Measurements from ENCODE around the gene CFAP77. TPM values are rescaled to one million over a fixed set of nuclear protein-coding genes. Genes with fewer than 3 reads are reported as not detected.

CFAP77 gene
- total RNA-seq, 4 donors from 2014 or later, result not detected

GRCh38 chr9:132506977-132507669, 97.1 kb downstream of the CFAP77 start:
- Histone ChIP-seq H3K27ac (no peak overlapping the region), H3K27me3 (peaks cover 41% of the 10 kb centered on the region), H3K4me1 (no peaks in the 10 kb centered on the region), H3K36me3 (no peaks in the 10 kb centered on the region), H3K4me3 (no peak overlapping the region), H3K9me3 (no peaks in the 10 kb centered on the region)
- WGBS, 2 donors (ENCODE audit: low coverage in 1 of 2), result 56 to 69% methylated on average over 5 to 9 of the region's 9 CpGs
- DNase-seq, result no peak
- intact Hi-C loops (cut with DNase I; ENCODE audit: low total_unique reads) (loop anchor here (2.0 kb wide), 1 partner anchor 68 kb away; no protein-coding TSS in a partner anchor), in situ Hi-C loops (cut with MboI; ENCODE audit: low pct_ligation_motif_present in 1 of 4, low pct_unique_long_range_greater_than_20kb in 1 of 4, low sequenced_read_pairs in 3 of 4) (loop anchor here in 2 of 4 donors (5.0 kb wide), 2 partner anchors 70 to 290 kb away; no protein-coding TSS in a partner anchor)
- TF ChIP-seq POLR2AphosphoS5 (IDR thresholded peaks at IDR 0.05), result no peak
- TF ChIP-seq EP300 (IDR thresholded peaks at IDR 0.05; ENCODE audit: low read depth), result no peak
- TF ChIP-seq, protein P1, sequence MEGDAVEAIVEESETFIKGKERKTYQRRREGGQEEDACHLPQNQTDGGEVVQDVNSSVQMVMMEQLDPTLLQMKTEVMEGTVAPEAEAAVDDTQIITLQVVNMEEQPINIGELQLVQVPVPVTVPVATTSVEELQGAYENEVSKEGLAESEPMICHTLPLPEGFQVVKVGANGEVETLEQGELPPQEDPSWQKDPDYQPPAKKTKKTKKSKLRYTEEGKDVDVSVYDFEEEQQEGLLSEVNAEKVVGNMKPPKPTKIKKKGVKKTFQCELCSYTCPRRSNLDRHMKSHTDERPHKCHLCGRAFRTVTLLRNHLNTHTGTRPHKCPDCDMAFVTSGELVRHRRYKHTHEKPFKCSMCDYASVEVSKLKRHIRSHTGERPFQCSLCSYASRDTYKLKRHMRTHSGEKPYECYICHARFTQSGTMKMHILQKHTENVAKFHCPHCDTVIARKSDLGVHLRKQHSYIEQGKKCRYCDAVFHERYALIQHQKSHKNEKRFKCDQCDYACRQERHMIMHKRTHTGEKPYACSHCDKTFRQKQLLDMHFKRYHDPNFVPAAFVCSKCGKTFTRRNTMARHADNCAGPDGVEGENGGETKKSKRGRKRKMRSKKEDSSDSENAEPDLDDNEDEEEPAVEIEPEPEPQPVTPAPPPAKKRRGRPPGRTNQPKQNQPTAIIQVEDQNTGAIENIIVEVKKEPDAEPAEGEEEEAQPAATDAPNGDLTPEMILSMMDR (IDR thresholded peaks at IDR 0.05), result no peak
- no peak for TF ChIP-seq POLR2A (IDR thresholded peaks at IDR 0.05)

DNA sequence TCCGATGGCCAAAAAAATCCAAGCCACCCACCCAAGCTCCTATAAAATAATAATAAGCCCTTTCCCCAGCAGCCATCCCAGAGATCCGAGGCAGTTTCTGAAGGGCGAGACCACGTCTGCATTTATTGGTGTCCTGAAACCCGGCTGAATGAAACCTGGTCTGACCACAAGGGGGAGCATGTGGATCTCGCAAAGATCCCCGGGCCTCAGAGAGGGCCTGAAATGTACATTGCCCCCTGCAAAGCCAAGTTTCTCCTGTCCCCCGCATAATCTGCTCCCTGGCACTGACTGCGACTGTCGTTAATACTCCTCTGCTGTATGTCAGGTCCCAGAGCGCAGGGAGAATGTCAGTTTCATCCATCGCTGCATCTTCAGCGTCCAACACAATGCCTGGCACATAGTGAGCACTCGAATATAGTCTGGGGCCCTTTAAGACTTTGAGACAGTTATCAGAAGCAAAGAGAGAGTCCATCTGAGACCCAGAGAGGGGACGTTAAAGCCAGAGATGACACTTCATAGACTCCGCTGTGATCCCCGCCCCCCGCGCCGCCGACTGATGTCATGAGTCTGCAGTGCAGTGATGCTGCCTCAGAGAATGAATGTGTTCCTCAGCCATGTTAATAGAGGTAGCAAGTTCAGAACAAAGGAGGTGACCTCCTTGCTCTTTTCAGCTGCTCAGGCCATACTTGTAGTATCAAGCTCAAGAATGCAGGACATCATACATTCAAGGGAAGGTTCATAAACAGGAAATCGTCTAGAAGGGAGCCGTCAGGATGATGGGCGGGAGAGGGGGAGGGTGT, 97.9 kb downstream of the CFAP77 start:
- 45 to 60% methylated on average over 4 to 24 of the region's 24 CpGs for WGBS, 2 donors (ENCODE audit: low coverage in 1 of 2)
- Histone ChIP-seq H3K27me3 (peaks cover 41% of the 10 kb centered on the region), H3K36me3 (no peaks in the 10 kb centered on the region), H3K27ac (no peak overlapping the region), H3K4me3 (no peak overlapping the region), H3K4me1 (no peaks in the 10 kb centered on the region), H3K9me3 (no peaks in the 10 kb centered on the region)
- in situ Hi-C loops (cut with MboI; ENCODE audit: low pct_ligation_motif_present in 1 of 4, low pct_unique_long_range_greater_than_20kb in 1 of 4, low sequenced_read_pairs in 3 of 4) (loop anchor here in 2 of 4 donors (5.0 kb wide), 2 partner anchors 69 to 289 kb away; no protein-coding TSS in a partner anchor), intact Hi-C loops (cut with DNase I; ENCODE audit: low total_unique reads) (loop anchor here (2.0 kb wide), 1 partner anchor 67 kb away; no protein-coding TSS in a partner anchor)
- DNase-seq, result peak; percentile 68
- no peak for TF ChIP-seq POLR2AphosphoS5 (IDR thresholded peaks at IDR 0.05)
- TF ChIP-seq, protein P1 (IDR thresholded peaks at IDR 0.05), result peak; percentile 77 to 82 (median 81)

DNA sequence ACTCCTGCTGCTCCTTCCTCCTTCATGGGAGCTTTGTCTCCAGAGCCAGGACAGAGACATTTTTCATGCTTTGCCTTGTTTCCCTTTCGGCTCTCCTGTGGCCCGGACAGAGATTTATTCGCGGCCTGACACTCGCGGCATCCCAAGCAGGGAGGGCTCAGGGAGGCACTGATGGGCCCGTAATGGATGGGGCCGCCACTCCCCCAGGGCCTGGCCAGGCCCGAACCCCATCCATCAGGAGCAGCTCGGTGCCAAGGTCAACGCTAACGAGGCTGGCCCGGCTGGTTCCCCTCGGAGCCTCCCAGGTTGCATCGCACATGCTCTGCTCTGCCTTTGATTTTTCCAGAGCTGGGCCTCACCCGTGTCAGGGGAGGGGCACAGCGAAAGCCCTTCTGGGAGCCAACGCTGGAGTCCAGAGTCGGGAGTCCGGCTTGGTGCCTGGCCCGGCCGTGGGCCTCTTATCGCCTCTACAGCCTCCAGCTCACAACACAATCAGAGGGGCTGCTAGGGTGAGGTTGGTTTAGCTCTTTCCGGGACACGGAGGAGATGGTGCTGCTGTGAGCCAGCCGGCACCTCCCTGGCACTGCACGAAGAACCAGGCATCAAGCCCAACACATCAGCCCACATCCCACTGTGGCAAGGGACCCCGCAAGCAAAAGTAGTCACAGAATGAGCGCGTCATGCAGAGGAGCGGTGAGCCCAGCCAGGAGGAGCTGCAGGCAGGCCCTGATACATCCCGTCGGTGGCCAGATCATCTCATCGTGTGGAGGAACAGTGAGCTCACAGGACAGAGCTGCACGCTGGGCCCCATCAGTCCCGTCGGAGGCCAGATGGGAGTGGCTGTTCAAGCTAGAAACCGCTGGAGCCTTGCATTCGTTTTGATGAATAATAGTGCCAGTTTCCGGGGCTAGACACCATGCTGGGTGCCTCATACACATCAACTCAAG, 100.2 kb downstream of the CFAP77 start:
- Histone ChIP-seq H3K27me3 (peaks cover 34% of the 10 kb centered on the region), H3K9me3 (no peaks in the 10 kb centered on the region), H3K4me1 (no peaks in the 10 kb centered on the region), H3K4me3 (no peak overlapping the region), H3K27ac (no peak overlapping the region), H3K36me3 (no peaks in the 10 kb centered on the region)
- intact Hi-C loops (cut with DNase I; ENCODE audit: low total_unique reads), result no loop called here
- in situ Hi-C loops (cut with MboI; ENCODE audit: low pct_ligation_motif_present in 1 of 4, low pct_unique_long_range_greater_than_20kb in 1 of 4, low sequenced_read_pairs in 3 of 4), result loop anchor here in 3 of 4 donors (5.0 to 10.0 kb wide), 4 partner anchors 65 to 295 kb away; no protein-coding TSS in a partner anchor
- TF ChIP-seq EP300 (IDR thresholded peaks at IDR 0.05; ENCODE audit: low read depth) (no peak), POLR2AphosphoS5 (IDR thresholded peaks at IDR 0.05) (no peak), POLR2A (IDR thresholded peaks at IDR 0.05) (no peak)
- TF ChIP-seq, protein P1 (IDR thresholded peaks at IDR 0.05), result no peak
- DNase-seq, result no peak
- WGBS, 2 donors (ENCODE audit: low coverage in 1 of 2), result 76% methylated on average over 26 of the region's 40 CpGs; no CpG with 5 or more reads in 1 of the 2 donors

All from transverse colon (tissue), 4 donors.